ENCODE data around the gene BARX1. TPM values are rescaled to one million over a fixed set of nuclear protein-coding genes. Genes with fewer than 3 reads are reported as not detected.

BARX1 gene
- polyA plus RNA-seq, 3 donors = not detected

DNA sequence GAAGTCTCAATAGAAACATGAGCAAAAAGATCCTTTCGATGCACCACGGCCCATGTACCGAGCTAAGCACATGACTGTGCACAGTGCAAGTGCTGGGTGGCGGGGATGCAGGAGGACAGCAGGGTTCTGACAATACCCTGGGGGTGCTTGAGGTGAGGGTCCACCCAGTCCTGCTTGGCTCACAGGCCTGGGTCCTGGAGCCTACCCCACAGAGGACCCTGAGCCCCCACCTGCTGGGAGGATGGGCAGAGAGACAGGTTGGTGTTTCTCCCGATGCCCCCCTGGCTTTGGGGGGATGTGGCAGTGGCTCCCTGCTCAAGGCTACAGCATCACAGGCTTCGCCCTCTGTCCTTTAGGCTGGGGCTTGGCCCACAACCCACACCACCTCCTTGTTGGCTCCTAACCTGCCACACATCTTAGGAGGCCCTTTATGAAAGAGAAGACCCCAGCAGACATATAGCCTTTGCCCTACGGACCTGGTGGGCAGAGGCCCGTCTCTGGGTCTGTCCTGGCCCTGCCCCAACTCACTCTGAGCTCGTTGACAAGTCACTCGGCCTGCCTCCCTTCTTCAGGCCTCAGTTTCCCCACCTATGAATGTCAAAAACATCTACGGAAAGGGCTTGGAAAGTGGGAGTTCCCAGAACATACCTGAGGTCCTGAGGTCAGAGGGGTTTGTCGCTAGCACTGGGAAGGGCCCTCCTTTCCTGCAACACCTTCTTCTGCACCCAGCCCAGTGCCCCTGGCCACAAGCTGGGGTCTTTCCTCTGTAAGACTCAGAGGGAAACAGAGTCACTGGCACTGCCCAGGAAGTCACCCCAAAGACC, 50.3 kb downstream of the BARX1 start:
- H3K27me3 Mint-ChIP-seq (ENCODE audit: low read depth in 3 of 3) = peaks cover 17 to 27% (median 24%) of the 10 kb centered on the region in 3 donors
- no peak overlapping the region for H3K4me3 Mint-ChIP-seq
- H3K4me1 Mint-ChIP-seq = peaks cover 2% of the 10 kb centered on the region
- no peaks in the 10 kb centered on the region for H3K36me3 Mint-ChIP-seq
- H3K27ac ChIP-seq (ENCODE audit: low read depth in 1 of 2, low read length in 2 of 2) = no peak overlapping the region
- peaks cover 0 to 9% of the 10 kb centered on the region in 2 donors for H3K27me3 ChIP-seq (ENCODE audit: control insufficient read depth in 2 of 2, insufficient read depth in 2 of 2, low read length in 2 of 2)
- peaks cover 0 to 5% (median 3%) of the 10 kb centered on the region in 7 donors for H3K9me3 Mint-ChIP-seq
- DNase-seq = no peak
- 86% methylated on average over 10 of the region's 12 CpGs for WGBS (ENCODE audit: insufficient coverage)
- H3K9me3 ChIP-seq (replicated peaks in 1 of 2; ENCODE audit: control insufficient read depth in 1 of 2, insufficient read depth in 1 of 2, low read length in 2 of 2) = no peaks in the 10 kb centered on the region
- no peak overlapping the region for H2AFZ ChIP-seq (ENCODE audit: insufficient read depth, low read depth, low read length, poor library complexity, severe bottlenecking)
- H3K9ac ChIP-seq (ENCODE audit: insufficient read depth, low read length, poor library complexity, severe bottlenecking) = no peak overlapping the region
- no peaks in the 10 kb centered on the region for H3K36me3 ChIP-seq (replicated peaks in 1 of 2; ENCODE audit: control insufficient read depth in 1 of 2, insufficient read depth in 2 of 2, low read length in 2 of 2)
- no peak overlapping the region for H3K4me3 ChIP-seq (replicated peaks in 1 of 3; ENCODE audit: low read depth in 2 of 3, low read length in 3 of 3)
- no peaks in the 10 kb centered on the region for H3K79me2 ChIP-seq (ENCODE audit: insufficient read depth, low read length)
- no peak overlapping the region for H3K4me2 ChIP-seq (replicated peaks; ENCODE audit: extremely low read depth, low read length, poor library complexity, severe bottlenecking)
- intact Hi-C loops (cut with micrococcal nuclease) = no loop called here
- no peak overlapping the region for H3K27ac Mint-ChIP-seq
- no peaks in the 10 kb centered on the region for H3K4me1 ChIP-seq (ENCODE audit: control insufficient read depth in 1 of 2, insufficient read depth in 2 of 2, low read length in 2 of 2)
- TF ChIP-seq, protein P1, sequence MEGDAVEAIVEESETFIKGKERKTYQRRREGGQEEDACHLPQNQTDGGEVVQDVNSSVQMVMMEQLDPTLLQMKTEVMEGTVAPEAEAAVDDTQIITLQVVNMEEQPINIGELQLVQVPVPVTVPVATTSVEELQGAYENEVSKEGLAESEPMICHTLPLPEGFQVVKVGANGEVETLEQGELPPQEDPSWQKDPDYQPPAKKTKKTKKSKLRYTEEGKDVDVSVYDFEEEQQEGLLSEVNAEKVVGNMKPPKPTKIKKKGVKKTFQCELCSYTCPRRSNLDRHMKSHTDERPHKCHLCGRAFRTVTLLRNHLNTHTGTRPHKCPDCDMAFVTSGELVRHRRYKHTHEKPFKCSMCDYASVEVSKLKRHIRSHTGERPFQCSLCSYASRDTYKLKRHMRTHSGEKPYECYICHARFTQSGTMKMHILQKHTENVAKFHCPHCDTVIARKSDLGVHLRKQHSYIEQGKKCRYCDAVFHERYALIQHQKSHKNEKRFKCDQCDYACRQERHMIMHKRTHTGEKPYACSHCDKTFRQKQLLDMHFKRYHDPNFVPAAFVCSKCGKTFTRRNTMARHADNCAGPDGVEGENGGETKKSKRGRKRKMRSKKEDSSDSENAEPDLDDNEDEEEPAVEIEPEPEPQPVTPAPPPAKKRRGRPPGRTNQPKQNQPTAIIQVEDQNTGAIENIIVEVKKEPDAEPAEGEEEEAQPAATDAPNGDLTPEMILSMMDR (IDR thresholded peaks at IDR 0.05) = no peak
- H4K20me1 ChIP-seq (ENCODE audit: insufficient read depth, low read length) = no peaks in the 10 kb centered on the region

DNA sequence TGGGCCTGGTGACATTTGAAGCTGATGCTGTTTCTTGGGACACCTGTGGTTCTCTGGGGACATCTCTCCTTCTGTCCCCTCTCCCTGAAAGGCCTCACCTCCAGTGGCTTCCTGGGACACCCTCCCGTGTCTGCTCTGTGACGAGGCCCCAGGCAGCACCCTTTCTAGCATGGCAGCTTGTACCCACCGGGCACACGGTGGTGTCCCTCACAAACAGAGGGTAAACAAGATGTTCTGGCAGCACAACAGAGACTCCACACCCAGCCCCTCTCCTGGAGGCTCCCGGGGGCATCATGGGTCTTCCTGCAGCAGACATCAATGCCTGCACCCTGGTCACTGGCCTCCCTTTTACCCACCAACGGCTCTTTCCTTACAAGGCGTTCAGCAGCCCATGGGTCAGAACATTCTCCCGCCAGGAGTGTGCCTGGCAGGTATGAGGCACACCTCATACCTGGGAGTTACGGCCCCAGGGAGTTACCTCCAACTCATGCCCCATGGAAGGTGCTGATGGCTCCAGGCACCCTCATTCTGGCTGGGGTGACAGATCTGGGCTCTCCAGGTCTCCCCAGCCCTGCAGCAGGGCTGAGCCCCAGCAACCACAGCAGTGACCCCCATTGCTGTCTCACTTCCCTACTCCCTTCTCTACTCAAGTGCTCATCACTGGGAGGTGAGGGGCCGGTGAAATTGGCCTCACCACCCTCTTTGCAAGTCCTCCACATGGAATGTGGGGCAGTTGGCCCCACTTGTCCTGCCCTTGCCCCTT, 51.1 kb downstream of the BARX1 start:
- TF ChIP-seq, protein P1 (IDR thresholded peaks at IDR 0.05) = no peak
- no peak overlapping the region for H3K27ac ChIP-seq (ENCODE audit: low read depth in 1 of 2, low read length in 2 of 2)
- H3K9me3 ChIP-seq (replicated peaks in 1 of 2; ENCODE audit: control insufficient read depth in 1 of 2, insufficient read depth in 1 of 2, low read length in 2 of 2) = no peaks in the 10 kb centered on the region
- no peak for DNase-seq
- Mint-ChIP-seq H3K9me3 (peaks cover 0 to 5% (median 4%) of the 10 kb centered on the region in 7 donors), H3K4me3 (no peak overlapping the region), H3K27me3 (ENCODE audit: low read depth in 3 of 3) (peaks cover 11 to 23% (median 19%) of the 10 kb centered on the region in 3 donors), H3K27ac (no peak overlapping the region), H3K4me1 (peaks cover 1% of the 10 kb centered on the region), H3K36me3 (no peaks in the 10 kb centered on the region)
- no peak overlapping the region for H3K4me3 ChIP-seq (replicated peaks in 1 of 3; ENCODE audit: low read depth in 2 of 3, low read length in 3 of 3)
- no peaks in the 10 kb centered on the region for H3K79me2 ChIP-seq (ENCODE audit: insufficient read depth, low read length)
- 91% methylated on average over 10 of the region's 10 CpGs for WGBS (ENCODE audit: insufficient coverage)
- no peak overlapping the region for H3K9ac ChIP-seq (ENCODE audit: insufficient read depth, low read length, poor library complexity, severe bottlenecking)
- no peak overlapping the region for H3K4me2 ChIP-seq (replicated peaks; ENCODE audit: extremely low read depth, low read length, poor library complexity, severe bottlenecking)
- H3K36me3 ChIP-seq (replicated peaks in 1 of 2; ENCODE audit: control insufficient read depth in 1 of 2, insufficient read depth in 2 of 2, low read length in 2 of 2) = no peaks in the 10 kb centered on the region
- no peaks in the 10 kb centered on the region for H3K4me1 ChIP-seq (ENCODE audit: control insufficient read depth in 1 of 2, insufficient read depth in 2 of 2, low read length in 2 of 2)
- H3K27me3 ChIP-seq (ENCODE audit: control insufficient read depth in 2 of 2, insufficient read depth in 2 of 2, low read length in 2 of 2) = peaks cover 0 to 7% of the 10 kb centered on the region in 2 donors
- no peaks in the 10 kb centered on the region for H4K20me1 ChIP-seq (ENCODE audit: insufficient read depth, low read length)
- intact Hi-C loops (cut with micrococcal nuclease) = no loop called here
- no peak overlapping the region for H2AFZ ChIP-seq (ENCODE audit: insufficient read depth, low read depth, low read length, poor library complexity, severe bottlenecking)
